ENCODE results near the gene TPM3.
A peak's percentile ranks its signal among the peaks of the same experiment; 100 is the strongest.
"Not testable (repeated sequence)": the region's sequence is repeated elsewhere in the genome, so short reads cannot be mapped to it uniquely, and the experiment has no call there.

Gene TPM3

DNA sequence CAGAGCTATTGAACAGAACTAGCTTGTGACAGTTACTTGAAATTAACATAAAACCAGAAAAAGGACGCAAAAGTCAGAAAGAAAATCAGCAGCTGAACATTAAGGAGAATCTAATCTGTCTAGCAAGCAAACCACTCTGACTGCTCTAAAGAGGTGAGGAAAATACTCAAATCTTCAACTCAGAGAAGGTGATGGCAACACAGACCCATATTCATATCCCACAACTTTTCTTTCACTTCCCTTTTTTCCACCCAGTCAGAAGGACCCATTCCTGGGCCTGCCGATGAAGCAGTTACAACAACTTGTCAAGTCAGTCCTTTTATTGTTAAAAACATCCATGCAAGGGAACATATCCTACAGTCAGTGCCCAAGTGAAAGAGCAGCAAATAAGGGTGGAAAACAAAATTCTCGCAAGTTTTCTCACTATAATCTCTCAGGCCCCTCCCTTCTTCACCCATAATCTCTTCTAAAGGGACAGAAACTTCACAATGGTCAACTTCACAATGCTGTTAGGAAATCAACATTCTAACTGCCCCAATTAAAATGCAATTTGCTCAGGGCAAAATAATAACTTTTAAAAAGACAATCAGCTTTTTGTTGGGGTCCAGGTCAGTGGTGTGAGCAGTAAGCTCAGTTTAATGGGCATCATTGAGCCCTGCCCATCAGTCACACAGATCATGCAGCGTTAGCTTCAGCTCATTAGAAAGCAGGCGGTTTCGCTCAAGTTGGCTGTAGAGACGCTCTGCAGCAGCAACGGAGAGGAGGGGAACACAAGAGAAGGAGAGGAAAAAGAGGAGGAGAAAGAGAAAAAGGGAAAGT is 33.4 kb downstream of the TPM3 start:
- DNase-seq: no peak

GRCh38 chr1:154157520-154158306 is 34.2 kb downstream of the TPM3 start:
- DNase-seq: no peak

DNA sequence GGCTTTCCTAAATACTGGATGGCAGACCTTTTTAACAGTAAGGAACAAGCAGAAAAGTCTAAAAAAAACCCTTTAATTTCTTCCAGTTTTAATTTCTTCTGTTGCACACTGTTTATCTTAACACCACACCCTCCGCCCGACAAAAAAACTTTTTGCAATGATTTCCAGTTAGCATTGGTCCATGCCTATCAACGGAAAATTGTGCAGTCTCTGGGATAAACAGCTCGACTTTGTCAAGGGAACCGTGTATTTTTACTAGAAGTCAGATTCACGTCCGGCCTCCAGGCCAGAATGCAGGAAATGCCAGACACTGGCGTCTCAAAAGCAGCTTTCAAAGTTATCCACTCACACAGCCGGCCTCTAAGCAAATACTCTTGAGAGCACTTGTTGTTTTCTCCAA is 36.6 kb downstream of the TPM3 start:
- DNase-seq: no peak

DNA sequence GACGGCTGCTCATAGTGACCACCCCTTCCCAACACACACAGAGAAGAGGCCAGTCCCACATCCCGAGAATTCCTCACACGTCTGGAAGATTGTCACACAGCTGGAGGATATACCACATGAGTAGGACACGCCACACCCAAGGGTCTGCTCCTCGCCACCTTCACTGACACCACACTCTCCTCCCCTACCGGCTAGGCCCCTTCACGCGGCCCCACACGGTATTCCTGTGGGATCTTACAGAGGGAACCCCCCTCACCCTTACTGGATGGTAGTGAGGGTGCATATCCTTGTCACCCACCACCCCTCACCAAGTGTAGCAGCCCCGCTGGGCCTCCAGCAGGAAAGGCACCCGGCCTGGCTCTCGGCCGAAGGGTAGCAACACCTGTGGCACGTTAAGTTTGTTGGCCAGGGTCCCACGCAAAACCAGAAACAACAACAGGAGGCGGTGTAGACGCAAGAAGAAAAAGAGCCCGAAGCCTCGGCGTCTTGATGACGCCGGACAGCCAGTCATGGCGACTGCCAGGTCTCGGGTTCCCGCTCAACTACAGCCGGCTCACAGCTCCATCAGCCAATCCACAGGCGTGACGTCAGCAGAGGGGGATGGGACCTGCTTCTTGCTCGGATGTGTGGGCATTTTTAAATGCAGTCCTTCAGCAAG is 37.2 kb downstream of the TPM3 start, which contains the start of gene NUP210L:
Gene NUP210L (minus strand): TSS at position 540 of the 658 bp plus-strand sequence.
- DNase-seq: peak; percentile 16

- no peak for DNase-seq
These were observed 37.8 kb downstream of the TPM3 start for GRCh38 chr1:154154053-154154452.

- DNase-seq: peak; percentile 29
These were observed 40.6 kb downstream of the TPM3 start for GRCh38 chr1:154151311-154151710.

DNA sequence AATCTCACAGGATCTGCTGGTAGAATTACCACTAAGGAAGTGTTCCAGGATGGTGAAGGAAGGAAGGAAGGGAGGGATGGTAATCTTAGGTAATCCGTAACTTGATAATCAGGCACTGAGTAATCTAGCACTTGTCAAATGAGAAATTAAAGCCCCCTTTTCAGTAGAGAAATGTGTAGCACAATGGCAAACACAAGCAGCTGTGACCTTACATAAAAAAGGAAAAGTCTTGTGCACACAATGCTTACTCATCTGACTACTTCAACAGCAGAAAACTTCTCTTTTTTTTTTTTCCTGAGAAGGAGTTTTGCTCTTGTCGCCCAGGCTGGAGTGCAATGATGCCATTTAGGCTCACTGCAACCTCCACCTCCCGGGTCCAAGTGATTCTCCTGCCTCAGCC is 43.1 kb downstream of the TPM3 start:
- DNase-seq: no peak

GRCh38 chr1:154147505-154147904 is 44.4 kb downstream of the TPM3 start:
- not testable (repeated sequence) for DNase-seq

DNA sequence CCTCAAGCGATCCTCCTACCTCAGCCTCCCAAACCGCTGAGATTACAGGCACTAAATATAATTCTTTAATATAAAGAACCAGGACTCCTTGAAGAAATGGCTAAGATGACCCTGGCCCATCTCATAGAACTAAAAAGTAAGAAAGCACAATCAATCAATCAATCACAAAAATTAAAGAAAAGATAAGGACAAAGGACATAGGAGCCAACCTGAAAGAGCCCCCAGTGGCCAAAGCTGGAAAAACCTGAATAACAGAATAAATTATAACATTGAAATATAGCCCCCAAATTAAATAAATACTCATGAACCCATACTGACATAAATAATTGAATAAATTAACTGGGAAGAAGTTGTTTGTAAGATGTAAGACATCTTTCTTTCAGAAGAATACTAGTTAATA is 45.9 kb downstream of the TPM3 start:
- no peak for DNase-seq

- DNase-seq: no peak
These were observed 49.5 kb downstream of the TPM3 start for GRCh38 chr1:154142358-154142757.

DNA sequence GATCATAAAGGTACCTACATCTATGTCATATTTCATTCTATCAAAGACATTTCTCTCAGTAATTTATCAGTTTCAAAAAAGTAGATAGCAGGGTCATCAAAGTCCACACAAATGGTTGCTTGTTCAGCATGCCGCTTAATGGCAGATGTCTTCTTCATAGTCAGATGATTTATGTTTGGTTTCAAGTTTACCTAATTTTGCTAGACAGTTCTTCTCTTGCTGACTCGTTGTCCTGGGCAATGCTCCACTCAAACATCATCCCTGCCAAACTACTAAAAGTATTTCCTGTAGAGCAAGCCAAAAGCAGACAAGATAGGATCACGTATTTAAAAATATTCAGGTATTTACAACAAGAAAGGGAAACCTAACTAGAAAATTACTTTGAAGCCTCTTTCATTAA is 50.7 kb downstream of the TPM3 start:
- peak; percentile 55 for DNase-seq

- DNase-seq: no peak
These were observed 54.0 kb downstream of the TPM3 start for GRCh38 chr1:154137888-154138287.

- DNase-seq: no peak
These were observed 58.6 kb downstream of the TPM3 start for GRCh38 chr1:154133256-154133655.

DNA sequence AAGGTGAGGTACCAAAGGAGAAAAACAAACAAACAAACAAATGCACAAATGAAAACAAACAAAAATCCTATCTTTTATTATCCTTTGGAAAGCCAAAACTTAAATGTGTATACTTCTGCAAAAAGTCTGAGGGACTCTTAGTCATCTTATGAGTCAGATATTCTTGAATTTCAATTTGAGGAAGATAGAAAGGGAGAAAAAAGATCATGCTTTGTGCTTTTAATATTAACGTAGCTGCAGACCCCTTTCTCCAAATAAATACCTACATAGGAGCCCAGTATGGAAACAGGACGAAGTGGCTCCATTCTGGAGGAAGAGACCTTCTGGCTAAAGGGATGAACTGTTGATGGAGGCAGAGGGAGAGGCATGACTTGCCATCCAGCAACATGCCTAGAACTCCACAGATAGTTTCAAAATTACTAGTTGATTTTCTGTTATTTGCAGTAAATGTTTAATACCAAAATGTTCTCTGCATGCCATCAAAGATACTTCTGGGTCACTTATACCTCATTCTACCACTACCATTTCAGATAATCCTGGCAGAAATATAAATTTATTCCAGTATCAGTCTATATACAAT is 62.4 kb downstream of the TPM3 start:
- no peak for DNase-seq

DNA sequence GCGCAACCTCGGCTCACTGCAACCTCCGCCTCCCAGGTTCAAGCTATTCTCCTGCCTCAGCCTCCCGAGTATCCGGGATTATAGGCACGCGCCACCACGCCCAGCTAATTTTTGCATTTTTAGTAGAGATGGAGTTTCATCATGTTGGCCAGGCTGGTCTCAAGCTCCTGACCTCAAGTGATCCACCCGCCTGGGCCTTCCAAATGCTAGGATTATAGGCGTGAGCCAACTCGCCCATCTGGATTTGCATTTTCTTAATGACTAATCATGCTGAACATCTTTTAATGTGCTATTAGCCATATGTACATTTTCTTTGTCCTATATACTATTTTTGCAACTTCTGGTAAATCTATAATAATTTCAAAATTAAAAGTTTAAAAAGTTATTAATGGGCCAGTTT is 68.7 kb downstream of the TPM3 start:
- not testable (repeated sequence) for DNase-seq

DNA sequence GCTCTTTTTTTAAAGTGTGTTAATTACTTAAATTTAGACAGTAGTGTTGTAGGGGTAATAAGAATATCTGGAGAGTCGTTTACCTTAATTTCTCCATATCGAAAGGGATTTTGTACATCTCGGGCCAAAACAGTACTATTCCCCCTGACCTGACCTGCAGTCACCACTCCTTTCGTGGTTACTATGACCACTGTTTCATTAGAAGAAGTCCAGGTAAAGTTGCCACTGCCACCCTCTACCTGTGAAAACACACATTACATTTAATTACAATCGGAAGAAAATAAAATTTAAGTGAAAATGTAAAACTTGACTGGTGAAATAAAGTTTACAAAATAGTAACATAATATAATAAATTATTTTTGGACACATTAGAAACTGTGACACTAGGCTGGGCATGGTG is 74.3 kb downstream of the TPM3 start:
- DNase-seq: no peak

GRCh38 chr1:154115180-154115579 is 76.7 kb downstream of the TPM3 start:
- DNase-seq: no peak

All from fibroblast of upper back skin (primary cell).